Activated CD8-positive, alpha-beta T cell treated with anti-CD3 and anti-CD28 coated beads for 36 hours (primary cell): ENCODE data around the gene SV2B. TPM values are rescaled to one million over a fixed set of nuclear protein-coding genes. Genes with fewer than 3 reads are reported as not detected.
A peak's percentile ranks its signal among the peaks of the same experiment; 100 is the strongest.

Experiments used
- ATAC-seq: fragments of 200-7000 bp; cut with Tn5 transposase; one replicate; pipeline ENCODE4 v1.10.0; 2021; ENCODE audit warnings: mild to moderate bottlenecking, moderate library complexity
- CTCF ChIA-PET: fragments of 350-600 bp; sonication (Branson Sonifier 250); formaldehyde crosslinking; loops from one replicate; lab custom pipeline; 2021; ENCODE audit warnings: antibody characterized with exemption; lab: Charles Lee
- POLR2A ChIA-PET: fragments of 350-600 bp; sonication (Branson Sonifier 250); formaldehyde crosslinking; loops from one replicate; lab custom pipeline; 2021; ENCODE audit warnings: antibody characterized with exemption; lab: Charles Lee
- DNase-seq: peaks from one replicate; pipeline ENCODE4 v3.0.0-alpha.2; 2020
- H3K27ac Mint-ChIP-seq: one replicate; pipeline ENCODE4 v1.8.0; 2021; ENCODE audit warnings: mild to moderate bottlenecking, mixed read lengths
- H3K27me3 Mint-ChIP-seq: one replicate; pipeline ENCODE4 v1.8.0; 2021; ENCODE audit warnings: mixed read lengths
- H3K36me3 Mint-ChIP-seq: one replicate; pipeline ENCODE4 v1.8.0; 2021; ENCODE audit warnings: low read depth, mixed read lengths
- H3K4me1 Mint-ChIP-seq: one replicate; pipeline ENCODE4 v1.8.0; 2021; ENCODE audit warnings: low read depth, mixed read lengths
- H3K4me3 Mint-ChIP-seq: one replicate; pipeline ENCODE4 v1.8.0; 2021; ENCODE audit warnings: mild to moderate bottlenecking, moderate library complexity, mixed read lengths
- H3K9me3 Mint-ChIP-seq: one replicate; pipeline ENCODE4 v1.8.0; 2021; ENCODE audit warnings: mixed read lengths
- CTCF ChIP-seq: fragments of 200-600 bp; IDR thresholded peaks from one replicate; pipeline ENCODE4 v1.8.0; 2022; ENCODE audit warnings: antibody characterized with exemption, mild to moderate bottlenecking
- intact Hi-C: fragments of 100-400 bp; cut with micrococcal nuclease; formaldehyde crosslinking; loops from one replicate; pipeline ENCODE4 v1.10.0; 2022
- total RNA-seq, 2 experiments: library from RNA; stranded (reverse); gene quantifications; one replicate each; pipeline ENCODE4 v1.2.3, GENCODE V29; 2021

SV2B gene
- total RNA-seq, 2 experiments from 2014 or later = not detected

- intact Hi-C loops = no loop called here
- ChIA-PET CTCF (interaction anchor here (1.3 to 5.3 kb wide), 5 partner anchors 9 to 200 kb away, joined by 3 to 45 read pairs (median 7); no protein-coding TSS in a partner anchor), POLR2A (no interaction called here)
- Mint-ChIP-seq H3K27ac (no peak overlapping the region), H3K9me3 (no peaks in the 10 kb centered on the region), H3K4me1 (no peaks in the 10 kb centered on the region), H3K36me3 (no peaks in the 10 kb centered on the region), H3K27me3 (peaks cover 17% of the 10 kb centered on the region), H3K4me3 (no peak overlapping the region)
- no peak for TF ChIP-seq CTCF
- ATAC-seq (no peak), DNase-seq (no peak)
Observed at GRCh38 chr15:91255670-91256192, 155.7 kb downstream of the SV2B start.

- POLR2A ChIA-PET = interaction anchor here (1.1 kb wide), 1 partner anchor 16 kb away, joined by 3 read pairs; no protein-coding TSS in a partner anchor
- TF ChIP-seq CTCF = no peak
- H3K9me3 Mint-ChIP-seq = no peaks in the 10 kb centered on the region
- H3K36me3 Mint-ChIP-seq = no peaks in the 10 kb centered on the region
- no peak overlapping the region for H3K4me3 Mint-ChIP-seq
- no peak overlapping the region for H3K27ac Mint-ChIP-seq
- ATAC-seq (no peak), DNase-seq (no peak)
- CTCF ChIA-PET = interaction anchor here (0.8 to 5.3 kb wide), 6 partner anchors 11 to 820 kb away, joined by 3 to 45 read pairs (median 6); no protein-coding TSS in a partner anchor
- intact Hi-C loops = no loop called here
- H3K27me3 Mint-ChIP-seq = peaks cover 17% of the 10 kb centered on the region
- H3K4me1 Mint-ChIP-seq = no peaks in the 10 kb centered on the region
Observed at GRCh38 chr15:91257746-91258414, 157.8 kb downstream of the SV2B start.

- ChIA-PET POLR2A (interaction anchor here (1.1 kb wide), 1 partner anchor 15 kb away, joined by 3 read pairs; no protein-coding TSS in a partner anchor), CTCF (interaction anchor here (0.8 to 5.3 kb wide), 6 partner anchors 11 to 819 kb away, joined by 3 to 45 read pairs (median 6); no protein-coding TSS in a partner anchor)
- intact Hi-C loops = no loop called here
- Mint-ChIP-seq H3K4me1 (no peaks in the 10 kb centered on the region), H3K9me3 (no peaks in the 10 kb centered on the region), H3K27me3 (peaks cover 17% of the 10 kb centered on the region), H3K27ac (no peak overlapping the region), H3K36me3 (no peaks in the 10 kb centered on the region), H3K4me3 (no peak overlapping the region)
- peak; percentile 49 for ATAC-seq
- DNase-seq = peak; percentile 22
- no peak for TF ChIP-seq CTCF
Observed at GRCh38 chr15:91258415-91258759, 158.3 kb downstream of the SV2B start.

GRCh38 chr15:91259077-91259476 lies 159.0 kb downstream of the SV2B start:
- intact Hi-C loops = no loop called here
- no peak overlapping the region for H3K27ac Mint-ChIP-seq
- H3K36me3 Mint-ChIP-seq = no peaks in the 10 kb centered on the region
- POLR2A ChIA-PET = interaction anchor here (1.1 kb wide), 1 partner anchor 14 kb away, joined by 3 read pairs; no protein-coding TSS in a partner anchor
- DNase-seq = no peak
- H3K4me1 Mint-ChIP-seq = no peaks in the 10 kb centered on the region
- ATAC-seq = no peak
- H3K9me3 Mint-ChIP-seq = no peaks in the 10 kb centered on the region
- no peak overlapping the region for H3K4me3 Mint-ChIP-seq
- CTCF ChIA-PET = interaction anchor here (1.1 to 5.3 kb wide), 5 partner anchors 10 to 303 kb away, joined by 3 to 45 read pairs (median 7); no protein-coding TSS in a partner anchor
- H3K27me3 Mint-ChIP-seq = peaks cover 17% of the 10 kb centered on the region
- no peak for TF ChIP-seq CTCF

- H3K9me3 Mint-ChIP-seq = no peaks in the 10 kb centered on the region
- H3K36me3 Mint-ChIP-seq = no peaks in the 10 kb centered on the region
- H3K27ac Mint-ChIP-seq = no peak overlapping the region
- DNase-seq (no peak), ATAC-seq (no peak)
- H3K4me3 Mint-ChIP-seq = no peak overlapping the region
- H3K27me3 Mint-ChIP-seq = peaks cover 8% of the 10 kb centered on the region
- intact Hi-C loops = no loop called here
- TF ChIP-seq CTCF = no peak
- POLR2A ChIA-PET = no interaction called here
- H3K4me1 Mint-ChIP-seq = no peaks in the 10 kb centered on the region
- CTCF ChIA-PET = interaction anchor here (1.0 to 1.1 kb wide), 2 partner anchors 10 to 37 kb away, joined by 3 read pairs; no protein-coding TSS in a partner anchor
Observed at GRCh38 chr15:91261345-91261744, 161.3 kb downstream of the SV2B start.
